ENCODE results near the gene ABTB2. TPM values are rescaled to one million over a fixed set of nuclear protein-coding genes. Genes with fewer than 3 reads are reported as not detected.

The ABTB2 gene
- polyA plus RNA-seq, 3 donors = 6.8 to 17.4 (median 8.0) TPM

- peak; percentile 45 to 77 (median 70) for DNase-seq (ENCODE audit: extremely low read depth in 1 of 11, low read depth in 9 of 11, low spot score in 4 of 11)
Observed at GRCh38 chr11:34174412-34175041, 183.3 kb downstream of the ABTB2 start.

- DNase-seq (ENCODE audit: extremely low read depth in 1 of 11, low read depth in 9 of 11, low spot score in 4 of 11) = no peak
Observed at GRCh38 chr11:34173050-34173449, 184.8 kb downstream of the ABTB2 start.

- DNase-seq (ENCODE audit: extremely low read depth in 1 of 11, low read depth in 9 of 11, low spot score in 4 of 11) = no peak
Observed at GRCh38 chr11:34169686-34170085, 188.1 kb downstream of the ABTB2 start.

- no peak for DNase-seq (ENCODE audit: extremely low read depth in 1 of 11, low read depth in 9 of 11, low spot score in 4 of 11)
Observed at GRCh38 chr11:34168642-34169420, 189.0 kb downstream of the ABTB2 start.

- DNase-seq (ENCODE audit: extremely low read depth in 1 of 11, low read depth in 9 of 11, low spot score in 4 of 11) = no peak
Observed at GRCh38 chr11:34167961-34168360, 189.8 kb downstream of the ABTB2 start.

- DNase-seq (ENCODE audit: extremely low read depth in 1 of 11, low read depth in 9 of 11, low spot score in 4 of 11) = no peak
Observed at GRCh38 chr11:34166806-34167740, 190.7 kb downstream of the ABTB2 start.

- no peak for DNase-seq (ENCODE audit: extremely low read depth in 1 of 11, low read depth in 9 of 11, low spot score in 4 of 11)
Observed at GRCh38 chr11:34165786-34166555, 191.8 kb downstream of the ABTB2 start.

GRCh38 chr11:34165121-34165520 lies 192.7 kb downstream of the ABTB2 start:
- no peak for DNase-seq (ENCODE audit: extremely low read depth in 1 of 11, low read depth in 9 of 11, low spot score in 4 of 11)

GRCh38 chr11:34162856-34163255 lies 195.0 kb downstream of the ABTB2 start:
- no peak for DNase-seq (ENCODE audit: extremely low read depth in 1 of 11, low read depth in 9 of 11, low spot score in 4 of 11)

- no peak for DNase-seq (ENCODE audit: extremely low read depth in 1 of 11, low read depth in 9 of 11, low spot score in 4 of 11)
Observed at GRCh38 chr11:34162493-34162820, 195.4 kb downstream of the ABTB2 start.

GRCh38 chr11:34161812-34162492 lies 195.9 kb downstream of the ABTB2 start:
- DNase-seq (ENCODE audit: extremely low read depth in 1 of 11, low read depth in 9 of 11, low spot score in 4 of 11) = no peak

- DNase-seq (ENCODE audit: extremely low read depth in 1 of 11, low read depth in 9 of 11, low spot score in 4 of 11) = no peak
Observed at GRCh38 chr11:34161361-34161760, 196.4 kb downstream of the ABTB2 start.

- no peak for DNase-seq (ENCODE audit: extremely low read depth in 1 of 11, low read depth in 9 of 11, low spot score in 4 of 11)
Observed at GRCh38 chr11:34160791-34161190, 197.0 kb downstream of the ABTB2 start.

- DNase-seq (ENCODE audit: extremely low read depth in 1 of 11, low read depth in 9 of 11, low spot score in 4 of 11) = no peak
Observed at GRCh38 chr11:34160049-34160721, 197.6 kb downstream of the ABTB2 start.

- DNase-seq (ENCODE audit: extremely low read depth in 1 of 11, low read depth in 9 of 11, low spot score in 4 of 11) = no peak
Observed at GRCh38 chr11:34158661-34159060, 199.1 kb downstream of the ABTB2 start.

GRCh38 chr11:34157163-34157562 lies 200.6 kb downstream of the ABTB2 start:
- no peak for DNase-seq (ENCODE audit: extremely low read depth in 1 of 11, low read depth in 9 of 11, low spot score in 4 of 11)

GRCh38 chr11:34155757-34156062 lies 202.1 kb downstream of the ABTB2 start:
- no peak for DNase-seq (ENCODE audit: extremely low read depth in 1 of 11, low read depth in 9 of 11, low spot score in 4 of 11)

- no peak for DNase-seq (ENCODE audit: extremely low read depth in 1 of 11, low read depth in 9 of 11, low spot score in 4 of 11)
Observed at GRCh38 chr11:34155057-34155756, 202.6 kb downstream of the ABTB2 start.
